Measurements from ENCODE around the gene PPP1R7. TPM values are rescaled to one million over a fixed set of nuclear protein-coding genes. Genes with fewer than 3 reads are reported as not detected.

PPP1R7 gene
- total and polyA plus RNA-seq, 2 of the 4 experiments (the other 2 are of a cell fraction): 60.8 to 70.0 TPM

GRCh38 chr2:241131531-241131930 lies 18.7 kb upstream of the PPP1R7 start:
- POLR2A ChIA-PET (ENCODE audit: unreplicated experiment): no interaction called here
- H4K5ac ChIP-seq (ENCODE audit: low read depth, low read length): no peak overlapping the region
- H3K79me1 ChIP-seq (ENCODE audit: low read depth in 1 of 2, low read length in 2 of 2): no peaks in the 10 kb centered on the region
- DNase-seq (no peak), ATAC-seq (ENCODE audit: low read depth) (no peak)
- no peak overlapping the region for H2BK20ac ChIP-seq (ENCODE audit: low read depth, low read length)
- H3K4me1 ChIP-seq (ENCODE audit: control insufficient read depth, insufficient read depth, low read length): no peaks in the 10 kb centered on the region
- H2BK120ac ChIP-seq (ENCODE audit: low read depth, low read length): no peak overlapping the region
- H3K36me3 ChIP-seq (ENCODE audit: control insufficient read depth, insufficient read depth, low read length): no peaks in the 10 kb centered on the region; the same call in 1 of the 2 replicates
- H4K91ac ChIP-seq (ENCODE audit: insufficient read depth, low read depth, low read length): no peak overlapping the region
- no peaks in the 10 kb centered on the region for H3K27me3 ChIP-seq (ENCODE audit: control insufficient read depth, insufficient read depth, low read length)
- H3K18ac ChIP-seq (ENCODE audit: low read depth, low read length): no peak overlapping the region
- no peak overlapping the region for H3K4me2 ChIP-seq (ENCODE audit: low read depth, low read length)
- no peak overlapping the region for H2AFZ ChIP-seq (replicated peaks; ENCODE audit: low read length, poor library complexity)
- no peak overlapping the region for H2AK5ac ChIP-seq (ENCODE audit: low read depth, low read length)
- no peaks in the 10 kb centered on the region for H3K9me3 ChIP-seq (ENCODE audit: control insufficient read depth, insufficient read depth, low read length)
- H2AK9ac ChIP-seq (replicated peaks; ENCODE audit: low read depth, low read length, poor library complexity): no peak overlapping the region
- H3K4ac ChIP-seq (ENCODE audit: low read depth, low read length): no peak overlapping the region
- no peak overlapping the region for H2BK15ac ChIP-seq (ENCODE audit: low read depth, low read length)
- BruUV-seq (replicated peaks): no TSS peak
- no peak overlapping the region for H3K27ac ChIP-seq (ENCODE audit: insufficient read depth, low read length)
- WGBS, 2 experiments (ENCODE audit: extremely low coverage in 2 of 2, insufficient read length in 1 of 2): no CpG with 5 or more reads among the region's 7 CpGs
- in situ Hi-C loops (cut with MboI; ENCODE audit: low sequenced_read_pairs) (no loop called here), intact Hi-C loops (cut with micrococcal nuclease) (no loop called here), dilution Hi-C loops (cut with HindIII; ENCODE audit: low sequenced_read_pairs, unreplicated experiment) (no loop called here)
- no peak overlapping the region for H4K8ac ChIP-seq (ENCODE audit: low read depth in 2 of 2, low read length in 2 of 2)
- H3K9ac ChIP-seq (ENCODE audit: low read depth, low read length): no peak overlapping the region
- no peak overlapping the region for H2BK5ac ChIP-seq (ENCODE audit: low read depth, low read length, poor library complexity, severe bottlenecking)
- H3K4me3 ChIP-seq (ENCODE audit: insufficient read depth, low read depth, low read length): no peak overlapping the region
- H4K20me1 ChIP-seq (ENCODE audit: insufficient read depth, low read length): no peaks in the 10 kb centered on the region
- no peak overlapping the region for H3K23ac ChIP-seq (ENCODE audit: low read depth, low read length)
- CTCF ChIA-PET: interaction anchor here (0.6 kb wide), 1 partner anchor 26 kb away, joined by 4 read pairs; no protein-coding TSS in a partner anchor
- H3K14ac ChIP-seq (replicated peaks; ENCODE audit: low read depth, low read length): no peak overlapping the region
- H3K9me1 ChIP-seq (ENCODE audit: insufficient read depth, low read length): no peaks in the 10 kb centered on the region; the same call in 1 of the 2 replicates
- no peak overlapping the region for H3K56ac ChIP-seq (ENCODE audit: extremely low read depth, insufficient read depth, low read length)
- TF ChIP-seq FOS (IDR thresholded peaks at IDR 0.05; ENCODE audit: low read depth, low read length) (no peak), MAFK (IDR thresholded peaks at IDR 0.05; ENCODE audit: low read depth, low read length) (no peak), RCOR1 (IDR thresholded peaks at IDR 0.05; ENCODE audit: insufficient replicate concordance, low read length) (no peak), CEBPB (IDR thresholded peaks at IDR 0.05; ENCODE audit: low read depth, low read length) (no peak), BHLHE40 (IDR thresholded peaks at IDR 0.05; ENCODE audit: low read depth, low read length) (no peak), MAZ (IDR thresholded peaks at IDR 0.05; ENCODE audit: borderline replicate concordance, low read depth, low read length) (no peak), POLR2A (IDR thresholded peaks at IDR 0.05; ENCODE audit: low read depth, low read length) (no peak), ELK1 (IDR thresholded peaks at IDR 0.05; ENCODE audit: borderline replicate concordance, low read depth, low read length) (no peak), RAD21 (IDR thresholded peaks at IDR 0.05; ENCODE audit: low read length) (no peak), USF2 (IDR thresholded peaks at IDR 0.05; ENCODE audit: low read depth, low read length) (no peak), SMC3 (IDR thresholded peaks at IDR 0.05; ENCODE audit: low read depth, low read length) (no peak), RFX5 (IDR thresholded peaks at IDR 0.05; ENCODE audit: low read depth, low read length) (no peak), NFE2L2 (IDR thresholded peaks at IDR 0.05; ENCODE audit: low read depth, low read length) (no peak)

Data from IMR-90 (cell line).